Epithelial cell of proximal tubule (primary cell): ENCODE results near the gene GALP. TPM values are rescaled to one million over a fixed set of nuclear protein-coding genes. Genes with fewer than 3 reads are reported as not detected.
"Not testable (repeated sequence)": the region's sequence is repeated elsewhere in the genome, so short reads cannot be mapped to it uniquely, and the experiment has no call there.

Experiments
- DNase-seq: peaks from one replicate; pipeline ENCODE4 v3.0.0-alpha.2; 2011; ENCODE audit warnings: low read depth
- H3K4me3 ChIP-seq: 2 replicates; pipeline ENCODE4 v1.5.1; 2011; ENCODE audit warnings: low read depth, mild to moderate bottlenecking, low read length
- total RNA-seq: library from RNA; depleted of rRNA; stranded (reverse); fragments of >200 nt; gene quantifications from 2 replicates; pipeline ENCODE4 v1.2.3, GENCODE V29; 2015
- TF ChIP-seq, protein P1 (sequence below): conservative IDR thresholded peaks from 2 replicates; pipeline ENCODE4 v1.5.1; 2012; ENCODE audit warnings: low read depth, mild to moderate bottlenecking, low read length

The GALP gene
- not detected in 2 replicates for total RNA-seq

DNA sequence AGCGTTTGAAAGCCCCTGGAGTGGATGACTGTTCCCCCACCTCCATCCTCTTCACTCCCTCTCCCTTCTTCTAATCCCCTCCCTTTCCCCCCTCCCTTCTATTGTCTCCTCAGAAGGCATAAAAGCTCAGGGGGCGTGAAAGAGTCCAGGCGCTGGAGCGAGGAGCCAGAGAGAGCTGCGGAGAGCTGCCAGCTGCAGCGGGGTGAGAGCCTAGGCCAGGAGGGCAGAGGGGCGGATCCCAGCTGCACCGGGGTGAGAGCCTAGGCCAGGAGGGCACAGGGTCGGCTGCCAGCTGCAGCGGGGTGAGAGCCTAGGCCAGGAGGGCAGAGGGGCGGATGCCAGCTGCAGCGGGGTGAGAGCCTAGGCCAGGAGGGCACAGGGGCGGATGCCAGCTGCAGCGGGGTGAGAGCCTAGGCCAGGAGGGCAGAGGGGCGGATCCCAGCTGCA is at the start of gene GALP:
TSS of gene GALP (plus strand) at position 148 of the 447 bp plus-strand sequence. CDS start 1,101 bp downstream, outside the sequence.
- H3K4me3 ChIP-seq, DNase-seq: not testable (repeated sequence)

DNA sequence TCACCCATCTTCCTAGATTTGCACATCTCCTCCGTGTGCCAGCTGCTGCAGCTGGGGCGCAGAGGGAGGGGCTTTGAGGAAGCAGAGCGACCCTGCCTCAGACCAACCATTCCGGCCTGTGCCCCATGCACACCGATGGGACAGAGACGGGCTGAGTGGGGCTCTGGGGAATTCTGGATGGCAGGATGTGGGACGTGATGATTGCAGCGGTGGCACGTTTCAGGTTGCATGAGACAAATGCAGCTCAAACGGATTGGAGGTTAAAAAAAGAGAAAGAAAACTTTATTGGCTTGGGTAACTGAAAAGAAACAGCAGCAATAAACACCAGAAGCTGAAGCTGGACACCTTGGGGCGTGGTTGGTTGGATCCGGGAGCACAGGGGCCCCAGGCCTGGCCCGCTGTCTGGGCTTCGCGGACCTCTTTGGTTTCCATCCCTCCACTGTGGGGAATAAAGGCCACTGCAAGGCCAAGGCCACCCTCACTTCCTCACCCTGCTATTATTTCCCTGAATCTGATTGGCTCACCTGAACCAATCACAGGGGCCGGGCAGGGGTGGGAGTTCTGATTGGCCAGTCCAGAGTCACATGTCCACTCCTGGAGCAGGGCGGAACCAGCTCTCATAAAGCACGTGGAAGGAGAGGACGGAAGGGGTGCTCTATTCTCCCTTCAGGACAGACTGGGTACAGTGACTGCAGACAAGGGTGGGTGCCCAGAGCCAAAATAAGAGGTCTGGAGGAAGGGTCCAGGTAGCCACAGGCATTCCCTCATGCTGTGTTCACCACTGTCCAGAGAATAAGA is 48.6 kb upstream of the GALP start:
- DNase-seq: no peak
- H3K4me3 ChIP-seq: no peak overlapping the region
- TF ChIP-seq, protein P1, sequence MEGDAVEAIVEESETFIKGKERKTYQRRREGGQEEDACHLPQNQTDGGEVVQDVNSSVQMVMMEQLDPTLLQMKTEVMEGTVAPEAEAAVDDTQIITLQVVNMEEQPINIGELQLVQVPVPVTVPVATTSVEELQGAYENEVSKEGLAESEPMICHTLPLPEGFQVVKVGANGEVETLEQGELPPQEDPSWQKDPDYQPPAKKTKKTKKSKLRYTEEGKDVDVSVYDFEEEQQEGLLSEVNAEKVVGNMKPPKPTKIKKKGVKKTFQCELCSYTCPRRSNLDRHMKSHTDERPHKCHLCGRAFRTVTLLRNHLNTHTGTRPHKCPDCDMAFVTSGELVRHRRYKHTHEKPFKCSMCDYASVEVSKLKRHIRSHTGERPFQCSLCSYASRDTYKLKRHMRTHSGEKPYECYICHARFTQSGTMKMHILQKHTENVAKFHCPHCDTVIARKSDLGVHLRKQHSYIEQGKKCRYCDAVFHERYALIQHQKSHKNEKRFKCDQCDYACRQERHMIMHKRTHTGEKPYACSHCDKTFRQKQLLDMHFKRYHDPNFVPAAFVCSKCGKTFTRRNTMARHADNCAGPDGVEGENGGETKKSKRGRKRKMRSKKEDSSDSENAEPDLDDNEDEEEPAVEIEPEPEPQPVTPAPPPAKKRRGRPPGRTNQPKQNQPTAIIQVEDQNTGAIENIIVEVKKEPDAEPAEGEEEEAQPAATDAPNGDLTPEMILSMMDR: no peak

- no peak overlapping the region for H3K4me3 ChIP-seq
- no peak for DNase-seq
- TF ChIP-seq, protein P1: no peak
These were observed 45.8 kb upstream of the GALP start for GRCh38 chr19:56130006-56130405.

DNA sequence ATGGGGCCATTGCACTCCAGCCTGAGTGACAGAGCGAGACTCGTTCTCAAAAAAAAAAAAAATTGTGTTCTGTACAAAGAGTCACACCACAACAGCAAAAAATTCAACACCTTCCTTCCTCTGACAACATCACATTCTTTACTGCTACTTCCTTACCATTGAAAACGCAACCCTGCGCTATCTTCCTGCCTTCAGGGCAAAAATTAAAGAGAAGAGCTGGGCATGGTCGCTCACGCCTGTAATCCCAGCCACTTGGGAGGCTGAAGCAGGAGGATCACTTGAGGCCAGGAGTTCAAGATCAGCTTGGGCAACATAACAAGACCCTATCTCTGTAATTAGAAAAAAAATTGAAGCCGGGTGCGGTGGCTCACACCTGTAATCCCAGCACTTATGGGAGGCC is 44.2 kb upstream of the GALP start:
- no peak overlapping the region for H3K4me3 ChIP-seq
- TF ChIP-seq, protein P1: no peak
- no peak for DNase-seq

DNA sequence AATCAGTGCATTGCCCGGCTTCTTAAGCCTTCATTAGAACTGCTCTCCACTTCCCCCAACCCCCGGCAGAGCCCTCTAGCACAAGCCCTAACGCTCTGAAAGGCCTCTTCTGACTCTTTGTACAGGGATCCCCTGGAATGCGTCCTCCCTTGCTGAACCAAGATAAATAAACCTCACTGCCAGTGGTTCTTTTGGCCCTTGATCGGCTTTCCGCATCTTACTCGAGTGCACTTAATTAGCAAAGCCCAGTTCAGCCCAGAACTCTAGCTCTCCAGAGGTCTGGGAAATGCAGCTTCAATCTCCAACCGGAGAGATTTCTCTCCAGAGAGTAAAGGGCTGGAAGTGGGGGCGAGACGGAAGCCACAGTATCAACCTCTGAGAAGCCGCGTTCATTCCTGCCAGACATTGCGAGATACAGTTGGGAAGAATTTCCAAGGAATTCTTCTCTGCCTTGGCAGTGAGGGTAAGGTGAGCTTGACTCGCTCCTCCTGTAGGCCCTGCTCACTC is 43.4 kb upstream of the GALP start:
- no peak overlapping the region for H3K4me3 ChIP-seq
- DNase-seq: no peak
- TF ChIP-seq, protein P1: no peak

DNA sequence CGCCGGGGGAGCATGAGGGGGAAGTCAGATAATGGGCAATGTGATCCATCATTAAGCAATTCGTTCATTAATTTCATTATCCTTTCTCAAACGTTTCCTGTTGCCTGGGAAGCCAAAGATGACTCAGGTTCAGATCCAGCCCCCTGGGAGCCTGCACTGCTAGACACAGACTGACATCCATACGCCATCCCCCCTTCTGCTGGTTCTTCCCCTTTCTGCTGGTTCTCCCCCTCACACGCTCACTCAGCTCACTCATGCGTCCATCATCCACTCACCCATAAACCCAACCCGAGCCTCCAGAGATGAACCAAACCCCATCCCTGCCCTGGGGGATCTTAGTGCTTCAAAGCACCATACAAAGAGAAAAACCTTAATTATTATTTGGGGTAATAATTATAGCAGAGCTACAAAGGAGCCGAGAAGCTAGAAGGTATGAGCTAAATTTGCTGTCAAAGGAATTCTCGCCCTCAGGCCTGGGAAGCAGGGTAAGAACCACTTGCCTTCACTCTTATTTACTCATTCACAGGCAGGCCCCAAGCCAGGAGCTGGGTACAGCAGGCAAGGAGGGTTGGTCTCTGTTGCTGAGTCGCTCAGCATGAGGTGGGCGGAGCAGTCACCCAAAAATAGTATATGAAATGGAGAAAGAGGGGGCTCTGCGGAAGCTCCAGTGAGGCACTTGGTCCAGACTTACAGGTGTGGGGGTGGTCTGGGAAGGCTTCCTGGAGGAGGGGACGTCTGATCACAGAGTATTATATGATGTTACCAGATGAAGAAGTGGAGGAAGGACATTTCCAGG is 41.8 kb upstream of the GALP start:
- no peak overlapping the region for H3K4me3 ChIP-seq
- DNase-seq: no peak
- TF ChIP-seq, protein P1: no peak

DNA sequence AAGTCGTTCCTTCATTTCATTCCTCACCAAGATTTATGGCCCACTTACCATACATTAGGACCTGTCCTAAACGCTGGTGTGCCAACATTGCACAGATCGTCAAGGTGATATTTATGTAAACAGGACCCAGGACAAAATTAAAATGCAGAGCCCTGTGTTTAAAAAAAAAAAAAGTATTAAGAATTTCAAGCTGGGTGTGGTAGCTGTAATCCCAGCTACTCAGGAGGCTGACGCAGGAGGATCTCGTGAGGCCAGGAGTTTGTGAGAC is 41.2 kb upstream of the GALP start:
- TF ChIP-seq, protein P1: no peak
- no peak for DNase-seq
- no peak overlapping the region for H3K4me3 ChIP-seq
